Activated naive CD4-positive, alpha-beta T cell treated with anti-CD3 and anti-CD28 coated beads, Interleukin-2, amount 10 ng/mL, durations not matched to agents 7 days and 5 days (primary cell): ENCODE results near the gene DSCAML1.
A peak's percentile ranks its signal among the peaks of the same experiment; 100 is the strongest.
"Not testable (repeated sequence)": the region's sequence is repeated elsewhere in the genome, so short reads cannot be mapped to it uniquely, and the experiment has no call there.

Experiments used
- CTCF ChIA-PET: fragments of 350-600 bp; sonication (Branson Sonifier 250); formaldehyde crosslinking; loops from one replicate; lab custom pipeline; 2021; ENCODE audit warnings: antibody characterized with exemption; lab: Charles Lee
- DNase-seq: peaks from one replicate; pipeline ENCODE4 v3.0.0-alpha.2; 2020
- H3K27ac Mint-ChIP-seq: one replicate; pipeline ENCODE4 v1.8.0; 2021; ENCODE audit warnings: mild to moderate bottlenecking, moderate library complexity, mixed read lengths
- H3K27me3 Mint-ChIP-seq: one replicate; pipeline ENCODE4 v1.8.0; 2021; ENCODE audit warnings: mild to moderate bottlenecking, mixed read lengths
- H3K36me3 Mint-ChIP-seq: one replicate; pipeline ENCODE4 v1.8.0; 2021; ENCODE audit warnings: mixed read lengths
- H3K4me1 Mint-ChIP-seq: one replicate; pipeline ENCODE4 v1.8.0; 2021; ENCODE audit warnings: mixed read lengths
- H3K4me3 Mint-ChIP-seq: one replicate; pipeline ENCODE4 v1.8.0; 2021; ENCODE audit warnings: mild to moderate bottlenecking, moderate library complexity, mixed read lengths
- H3K9me3 Mint-ChIP-seq: one replicate; pipeline ENCODE4 v1.8.0; 2021; ENCODE audit warnings: mixed read lengths

Gene DSCAML1

DNA sequence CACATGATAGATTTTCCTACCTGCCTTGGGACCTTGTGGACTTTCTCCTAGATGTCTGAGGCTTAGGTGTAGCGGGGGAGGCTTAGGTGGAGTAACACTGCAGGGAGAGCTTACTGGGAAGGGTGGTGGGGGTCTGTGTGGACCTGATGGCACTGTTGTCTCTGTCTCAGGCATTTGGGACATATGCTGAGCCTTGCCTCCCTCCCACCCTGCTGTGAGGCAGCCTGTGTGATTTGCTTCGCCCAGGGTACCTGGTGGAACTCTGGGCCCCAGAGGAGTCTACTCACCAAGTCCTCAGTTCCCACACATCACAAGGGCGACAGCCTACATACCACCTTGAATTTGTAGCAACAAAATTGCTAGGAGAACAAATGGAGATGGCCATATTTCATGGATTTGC lies 388.7 kb downstream of the DSCAML1 start:
- Mint-ChIP-seq H3K4me3 (no peak overlapping the region), H3K36me3 (peaks cover 37% of the 10 kb centered on the region), H3K9me3 (peaks cover 18% of the 10 kb centered on the region), H3K27ac (no peak overlapping the region), H3K4me1 (no peaks in the 10 kb centered on the region), H3K27me3 (no peaks in the 10 kb centered on the region)
- CTCF ChIA-PET, result no interaction called here
- DNase-seq, result no peak

DNA sequence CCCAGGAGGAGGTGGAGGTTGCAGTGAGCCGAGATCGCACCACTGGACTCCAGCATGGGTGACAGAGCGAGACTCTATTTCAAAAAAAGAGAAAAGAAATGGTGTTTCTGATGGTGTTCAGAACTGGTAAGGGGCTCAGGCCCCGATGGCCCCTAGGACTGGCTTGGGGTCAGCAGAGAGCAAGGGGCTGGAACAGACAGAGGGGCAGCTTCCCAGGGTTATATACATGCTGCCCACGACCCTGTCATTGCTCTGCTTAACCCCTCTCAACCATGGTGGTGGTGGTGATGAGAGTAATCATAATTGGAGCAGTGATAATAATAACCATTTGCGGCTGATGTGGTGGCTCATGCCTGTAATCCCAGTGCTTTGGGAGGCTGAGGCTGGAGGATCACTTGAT lies 390.0 kb downstream of the DSCAML1 start:
- Mint-ChIP-seq H3K36me3 (peaks cover 44% of the 10 kb centered on the region), H3K27ac (no peak overlapping the region), H3K9me3 (peaks cover 18% of the 10 kb centered on the region), H3K27me3 (no peaks in the 10 kb centered on the region), H3K4me1 (no peaks in the 10 kb centered on the region), H3K4me3 (no peak overlapping the region)
- no peak for DNase-seq
- CTCF ChIA-PET, result no interaction called here

- CTCF ChIA-PET, H3K4me3 Mint-ChIP-seq, DNase-seq, H3K27ac Mint-ChIP-seq, H3K27me3 Mint-ChIP-seq, H3K4me1 Mint-ChIP-seq: not testable (repeated sequence)
- H3K9me3 Mint-ChIP-seq, result peaks cover 18% of the 10 kb centered on the region
- peaks cover 47% of the 10 kb centered on the region for H3K36me3 Mint-ChIP-seq
These were observed 391.1 kb downstream of the DSCAML1 start for GRCh38 chr11:117405898-117406297.

- H3K27me3 Mint-ChIP-seq, DNase-seq, H3K27ac Mint-ChIP-seq, CTCF ChIA-PET, H3K4me3 Mint-ChIP-seq, H3K4me1 Mint-ChIP-seq: not testable (repeated sequence)
- Mint-ChIP-seq H3K9me3 (peaks cover 14% of the 10 kb centered on the region), H3K36me3 (peaks cover 72% of the 10 kb centered on the region)
These were observed 397.7 kb downstream of the DSCAML1 start for GRCh38 chr11:117399100-117399840.

DNA sequence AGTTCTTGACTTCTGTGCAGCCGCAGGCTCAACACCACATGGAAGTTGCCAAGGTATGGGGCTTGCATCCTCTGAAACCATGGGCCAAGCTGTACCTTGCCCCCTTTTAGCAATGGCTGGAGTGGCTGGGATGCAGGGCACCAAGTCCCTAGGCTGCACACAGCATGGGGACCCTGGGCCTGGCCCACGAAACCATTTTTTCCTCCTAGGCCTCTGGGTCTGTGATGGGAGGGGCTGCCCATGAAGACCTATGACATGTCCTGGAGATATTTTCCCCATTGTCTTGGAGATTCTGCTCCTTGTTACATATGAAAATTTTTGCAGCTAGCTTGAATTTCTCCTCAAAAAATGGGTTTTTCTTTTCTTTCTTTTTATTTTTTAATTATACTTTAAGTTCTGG lies 398.4 kb downstream of the DSCAML1 start:
- DNase-seq, H3K4me1 Mint-ChIP-seq, H3K27ac Mint-ChIP-seq, CTCF ChIA-PET, H3K4me3 Mint-ChIP-seq, H3K27me3 Mint-ChIP-seq: not testable (repeated sequence)
- H3K9me3 Mint-ChIP-seq, result peaks cover 14% of the 10 kb centered on the region
- peaks cover 66% of the 10 kb centered on the region for H3K36me3 Mint-ChIP-seq

GRCh38 chr11:117396970-117397369 lies 400.0 kb downstream of the DSCAML1 start:
- Mint-ChIP-seq H3K9me3 (peaks cover 14% of the 10 kb centered on the region), H3K27ac (no peak overlapping the region), H3K4me1 (no peaks in the 10 kb centered on the region), H3K27me3 (no peaks in the 10 kb centered on the region), H3K4me3 (no peak overlapping the region), H3K36me3 (peaks cover 55% of the 10 kb centered on the region)
- no peak for DNase-seq
- CTCF ChIA-PET, result no interaction called here

DNA sequence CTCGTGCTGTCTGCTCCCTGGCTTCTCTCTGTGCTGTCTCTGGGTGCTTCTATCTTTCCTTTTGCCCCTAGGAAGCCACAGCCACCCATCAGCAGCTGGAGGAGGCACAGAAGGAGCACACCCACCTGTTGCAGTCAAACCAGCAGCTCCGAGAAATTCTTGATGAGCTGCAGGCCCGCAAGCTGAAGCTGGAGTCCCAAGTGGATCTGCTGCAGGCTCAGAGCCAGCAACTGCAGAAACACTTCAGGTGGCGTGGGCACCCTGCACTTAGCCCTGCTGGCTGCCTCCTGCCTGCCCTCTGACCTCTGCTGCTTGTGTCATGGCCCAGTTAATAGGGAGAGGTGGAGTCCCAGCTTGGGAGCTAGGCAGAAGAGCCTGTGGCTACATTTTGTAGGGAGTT lies 401.5 kb downstream of the DSCAML1 start:
- peaks cover 53% of the 10 kb centered on the region for H3K36me3 Mint-ChIP-seq
- DNase-seq, result no peak
- H3K27me3 Mint-ChIP-seq, result no peaks in the 10 kb centered on the region
- H3K9me3 Mint-ChIP-seq, result peaks cover 14% of the 10 kb centered on the region
- H3K4me3 Mint-ChIP-seq, result no peak overlapping the region
- H3K27ac Mint-ChIP-seq, result no peak overlapping the region
- CTCF ChIA-PET, result no interaction called here
- H3K4me1 Mint-ChIP-seq, result no peaks in the 10 kb centered on the region

GRCh38 chr11:117394221-117394925 lies 402.6 kb downstream of the DSCAML1 start:
- CTCF ChIA-PET, result no interaction called here
- Mint-ChIP-seq H3K9me3 (peaks cover 12% of the 10 kb centered on the region), H3K4me1 (no peaks in the 10 kb centered on the region), H3K27ac (no peak overlapping the region), H3K4me3 (no peak overlapping the region), H3K27me3 (no peaks in the 10 kb centered on the region), H3K36me3 (peaks cover 51% of the 10 kb centered on the region)
- no peak for DNase-seq

DNA sequence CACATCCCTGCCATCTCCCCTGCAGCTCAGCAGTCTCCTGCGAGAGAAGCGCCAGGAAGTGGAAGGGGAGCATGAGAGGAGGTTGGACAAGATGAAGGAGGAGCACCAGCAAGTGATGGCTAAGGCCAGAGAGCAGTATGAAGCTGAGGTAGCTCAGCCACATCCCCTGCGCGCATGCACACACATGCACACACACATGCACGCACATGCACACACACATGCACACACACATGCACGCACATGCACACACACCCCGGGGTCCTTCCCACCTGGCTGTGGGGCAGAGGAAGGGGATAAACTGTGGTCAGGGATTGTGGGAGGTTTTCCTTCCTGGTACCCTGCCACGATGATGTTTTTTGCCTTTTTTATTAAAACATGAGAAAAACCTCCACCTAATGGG lies 404.0 kb downstream of the DSCAML1 start:
- CTCF ChIA-PET, result no interaction called here
- no peak for DNase-seq
- Mint-ChIP-seq H3K27ac (no peak overlapping the region), H3K4me1 (peaks cover 2% of the 10 kb centered on the region), H3K36me3 (peaks cover 46% of the 10 kb centered on the region), H3K27me3 (no peaks in the 10 kb centered on the region), H3K4me3 (no peak overlapping the region), H3K9me3 (peaks cover 6% of the 10 kb centered on the region)

DNA sequence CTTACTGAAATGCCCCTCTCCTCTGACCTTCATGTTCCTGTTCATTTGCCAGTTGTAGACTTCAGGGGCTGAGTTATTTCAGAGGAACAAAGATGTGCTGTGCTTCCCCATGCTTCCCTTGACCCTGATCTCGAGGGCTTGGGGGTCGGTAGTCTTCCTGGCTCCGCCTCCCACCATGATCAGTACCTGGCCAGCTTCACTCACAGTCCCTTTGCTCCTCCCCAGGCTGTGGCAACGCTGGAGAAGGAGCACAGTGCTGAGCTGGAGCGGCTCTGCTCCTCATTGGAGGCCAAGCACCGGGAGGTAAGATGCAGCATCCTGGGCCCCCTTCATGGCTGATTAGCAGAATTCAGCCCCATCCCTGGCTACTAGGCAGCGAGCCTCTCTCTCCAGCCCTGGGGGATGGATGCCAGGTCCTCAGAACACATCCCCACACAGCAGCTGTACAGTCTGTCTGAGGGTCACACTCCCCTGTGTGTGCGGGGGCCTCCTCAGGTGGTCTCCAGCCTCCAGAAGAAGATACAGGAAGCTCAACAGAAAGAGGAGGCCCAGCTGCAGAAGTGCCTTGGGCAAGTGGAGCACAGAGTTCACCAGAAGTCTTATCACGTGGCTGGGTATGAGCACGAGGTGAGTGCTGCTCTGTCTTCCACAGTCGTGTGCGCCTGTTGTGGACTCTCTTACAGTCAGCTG lies 404.9 kb downstream of the DSCAML1 start:
- Mint-ChIP-seq H3K36me3 (peaks cover 38% of the 10 kb centered on the region), H3K4me3 (no peak overlapping the region), H3K27ac (peak overlapping the region; percentile 7)

DNA sequence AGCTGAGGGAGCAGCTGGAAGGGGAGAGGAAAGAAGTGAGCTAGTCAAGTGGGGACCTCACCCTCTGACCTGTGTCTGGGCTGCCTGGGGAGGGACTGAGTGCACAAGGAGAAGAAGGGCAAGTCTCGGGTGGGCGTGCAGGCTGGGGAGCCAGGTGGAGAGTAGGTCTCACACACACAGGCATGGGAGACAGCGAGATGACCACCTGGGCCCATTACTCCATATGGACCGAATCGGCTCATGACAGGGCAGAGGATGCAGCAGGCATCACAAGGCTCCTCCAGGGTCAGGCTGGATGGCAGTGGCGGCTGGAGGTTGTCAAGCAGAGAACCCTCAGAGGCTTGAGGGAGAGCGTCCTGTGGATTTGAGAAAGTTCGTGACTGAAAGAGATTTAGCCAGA lies 405.8 kb downstream of the DSCAML1 start:
- no peak overlapping the region for H3K4me3 Mint-ChIP-seq
- CTCF ChIA-PET, result no interaction called here
- peaks cover 3% of the 10 kb centered on the region for H3K4me1 Mint-ChIP-seq
- no peaks in the 10 kb centered on the region for H3K27me3 Mint-ChIP-seq
- H3K9me3 Mint-ChIP-seq, result no peaks in the 10 kb centered on the region
- H3K36me3 Mint-ChIP-seq, result peaks cover 30% of the 10 kb centered on the region
- no peak for DNase-seq
- no peak overlapping the region for H3K27ac Mint-ChIP-seq

More for the DNA sequence above, 404.9 kb downstream of the DSCAML1 start:
- no peak for DNase-seq
- CTCF ChIA-PET, result no interaction called here
- no peaks in the 10 kb centered on the region for H3K9me3 Mint-ChIP-seq
- H3K4me1 Mint-ChIP-seq, result peaks cover 3% of the 10 kb centered on the region
- H3K27me3 Mint-ChIP-seq, result no peaks in the 10 kb centered on the region

DNA sequence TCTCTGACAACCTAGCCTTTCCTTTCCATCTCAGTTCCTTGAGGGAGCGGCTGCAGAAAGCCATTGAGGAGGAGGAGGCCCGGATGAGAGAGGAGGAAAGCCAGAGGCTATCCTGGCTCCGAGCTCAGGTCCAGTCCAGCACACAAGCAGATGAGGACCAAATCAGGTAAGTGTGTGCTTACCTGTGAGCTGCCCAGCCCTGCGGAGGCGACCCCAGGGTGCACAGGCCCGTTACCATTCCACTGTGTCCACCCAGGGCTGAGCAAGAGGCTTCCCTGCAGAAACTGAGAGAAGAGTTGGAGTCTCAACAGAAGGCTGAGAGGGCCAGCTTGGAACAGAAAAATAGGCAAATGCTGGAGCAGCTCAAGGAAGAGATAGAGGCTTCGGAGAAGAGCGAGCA lies 406.3 kb downstream of the DSCAML1 start:
- H3K4me3 Mint-ChIP-seq, result no peak overlapping the region
- CTCF ChIA-PET, result no interaction called here
- H3K27ac Mint-ChIP-seq, result no peak overlapping the region
- H3K27me3 Mint-ChIP-seq, result no peaks in the 10 kb centered on the region
- H3K4me1 Mint-ChIP-seq, result peaks cover 3% of the 10 kb centered on the region
- DNase-seq, result no peak
- H3K36me3 Mint-ChIP-seq, result peaks cover 26% of the 10 kb centered on the region
- no peaks in the 10 kb centered on the region for H3K9me3 Mint-ChIP-seq

DNA sequence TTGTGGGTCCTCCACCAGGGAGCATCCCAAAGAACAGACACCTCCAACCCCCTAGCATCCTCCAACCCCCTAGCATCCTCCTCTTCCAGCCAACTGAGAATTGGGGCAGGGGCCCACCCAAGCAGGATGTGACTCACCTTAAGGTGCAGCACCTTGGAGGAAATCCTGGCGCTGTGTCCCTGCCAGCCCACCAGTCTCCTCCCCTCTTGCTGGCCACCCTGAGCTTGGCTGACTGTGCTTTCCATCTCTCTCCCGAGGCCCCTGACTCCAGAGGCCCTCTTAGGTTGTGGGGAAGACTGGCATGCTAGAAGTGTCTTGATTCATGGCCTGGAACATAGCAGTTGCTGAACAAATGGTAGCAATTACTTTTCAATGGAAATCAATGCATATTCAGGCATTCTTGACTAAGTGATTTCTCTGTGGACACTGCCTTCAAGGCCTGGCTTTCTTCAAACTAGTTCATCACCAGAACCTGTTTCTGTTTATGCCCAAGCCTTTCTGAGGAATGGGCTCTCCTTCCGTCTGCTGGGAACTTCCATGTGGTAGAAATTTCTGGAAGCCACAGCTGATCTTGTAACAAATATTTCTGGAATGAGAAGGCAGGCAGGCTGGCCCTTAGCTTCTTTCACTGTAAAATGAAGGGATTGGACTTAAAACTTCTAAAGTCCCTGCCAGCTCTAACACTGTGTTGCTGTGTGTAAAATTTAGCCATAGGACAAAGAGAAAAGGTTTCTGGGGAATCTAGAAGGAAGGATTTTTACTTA lies 408.8 kb downstream of the DSCAML1 start:
- H3K27me3 Mint-ChIP-seq, result no peaks in the 10 kb centered on the region
- H3K36me3 Mint-ChIP-seq, result peaks cover 15% of the 10 kb centered on the region

DNA sequence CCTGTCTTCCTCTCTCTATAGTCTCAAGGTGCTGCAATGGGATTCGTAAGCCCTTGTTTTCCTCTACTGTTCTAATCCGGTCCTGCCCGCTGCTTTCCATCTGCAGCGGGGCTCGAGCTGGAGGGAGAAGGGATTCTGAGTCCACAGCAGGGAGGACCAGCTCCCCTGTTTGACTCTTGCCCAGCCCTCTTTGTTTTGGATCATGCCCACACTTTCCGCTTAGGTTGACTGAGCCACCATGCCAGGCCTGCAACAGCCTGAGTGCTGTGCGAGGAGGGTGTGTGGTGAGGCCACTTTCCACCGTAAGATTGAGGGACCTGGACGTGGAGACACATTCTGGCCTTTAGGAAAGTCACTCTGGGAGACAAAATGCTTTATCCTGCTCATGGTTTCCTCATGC lies 411.1 kb downstream of the DSCAML1 start:
- H3K4me1 Mint-ChIP-seq, result peaks cover 3% of the 10 kb centered on the region
- no peak for DNase-seq
- H3K9me3 Mint-ChIP-seq, result no peaks in the 10 kb centered on the region
- H3K36me3 Mint-ChIP-seq, result peaks cover 11% of the 10 kb centered on the region
- no peak overlapping the region for H3K4me3 Mint-ChIP-seq
- no peaks in the 10 kb centered on the region for H3K27me3 Mint-ChIP-seq
- no peak overlapping the region for H3K27ac Mint-ChIP-seq
- CTCF ChIA-PET, result no interaction called here

More for the DNA sequence above, 408.8 kb downstream of the DSCAML1 start:
- CTCF ChIA-PET, result no interaction called here
- Mint-ChIP-seq H3K4me3 (no peak overlapping the region), H3K27ac (no peak overlapping the region), H3K9me3 (no peaks in the 10 kb centered on the region), H3K4me1 (peaks cover 3% of the 10 kb centered on the region)
- no peak for DNase-seq
